Measurements from ENCODE around the gene CRIP3. TPM values are rescaled to one million over a fixed set of nuclear protein-coding genes. Genes with fewer than 3 reads are reported as not detected.

The CRIP3 gene
- total and polyA plus RNA-seq, 2 of the 13 experiments (the other 11 are each of a cell fraction or from before 2014, with no cell fraction given): 6.3 to 9.3 TPM

- TF ChIP-seq SETDB1 (CRISPR knock-in tag; IDR thresholded peaks at IDR 0.05; ENCODE audit: borderline replicate concordance) (no peak), ZSCAN20 (CRISPR knock-in tag; IDR thresholded peaks at IDR 0.05; ENCODE audit: borderline replicate concordance) (no peak), ZNF644 (CRISPR knock-in tag; IDR thresholded peaks at IDR 0.05; ENCODE audit: low read depth) (no peak), ZMYM4 (CRISPR knock-in tag; IDR thresholded peaks at IDR 0.05) (no peak; the same call in 1 of the 2 replicates), ZNF776 (CRISPR knock-in tag; IDR thresholded peaks at IDR 0.05) (0 out of 2 replicates have a peak, but pooled peaks have one; percentile 48), HOXA7 (CRISPR knock-in tag; IDR thresholded peaks at IDR 0.05) (no peak), KLF15 (CRISPR knock-in tag; IDR thresholded peaks at IDR 0.05; ENCODE audit: borderline replicate concordance) (no peak), ZNF142 (CRISPR knock-in tag; IDR thresholded peaks at IDR 0.05) (0 out of 2 replicates have a peak, but pooled peaks have one; percentile 57), ZSCAN29 (CRISPR knock-in tag; conservative IDR thresholded peaks at IDR 0.05) (no peak), SRSF4 (IDR thresholded peaks at IDR 0.05; ENCODE audit: low read depth, low read length, poor library complexity, severe bottlenecking) (no peak), ZNF557 (CRISPR knock-in tag; IDR thresholded peaks at IDR 0.05) (0 out of 2 replicates have a peak, but pooled peaks have one; percentile 70), PHF5A (CRISPR knock-in tag; IDR thresholded peaks at IDR 0.05; ENCODE audit: low read depth, unreplicated experiment) (no peak), PLRG1 (conservative IDR thresholded peaks at IDR 0.05) (no peak), ZBTB40 (IDR thresholded peaks at IDR 0.05) (no peak), ZBTB40 (CRISPR knock-in tag; IDR thresholded peaks at IDR 0.05) (no peak), U2AF1 (optimal IDR thresholded peaks at IDR 0.05; ENCODE audit: low read depth, low read length) (peak; percentile 1), MED13 (CRISPR knock-in tag; IDR thresholded peaks at IDR 0.05) (peak; percentile 78; the same call in 1 of the 2 replicates)
Measured at GRCh38 chr6:43277306-43277642, 31.4 kb downstream of the CRIP3 start (continued).
